ENCODE results near the gene SHH.

Gene SHH

GRCh38 chr7:155766386-155766785, 45.9 kb downstream of the SHH start (continued):
- no peak for TF ChIP-seq ZNF548 (tag by site-specific recombination; IDR thresholded peaks at IDR 0.05)
- TF ChIP-seq TCF7L2 (IDR thresholded peaks at IDR 0.05; ENCODE audit: borderline replicate concordance, low read depth, low read length): no peak
- no peak for TF ChIP-seq ZEB2 (tag by site-specific recombination; IDR thresholded peaks at IDR 0.05)
- no peak for TF ChIP-seq ZNF76 (tag by site-specific recombination; IDR thresholded peaks at IDR 0.05; ENCODE audit: borderline replicate concordance, low read depth)
- no peak for TF ChIP-seq ZNF292 (tag by site-specific recombination; IDR thresholded peaks at IDR 0.05; ENCODE audit: borderline replicate concordance, low read depth)
- no peak for TF ChIP-seq ZBTB10 (tag by site-specific recombination; IDR thresholded peaks at IDR 0.05)
- TF ChIP-seq ZNF555 (tag by site-specific recombination; conservative IDR thresholded peaks at IDR 0.05): no peak
- TF ChIP-seq ZNF600 (tag by site-specific recombination; IDR thresholded peaks at IDR 0.05): no peak
- TF ChIP-seq ZNF585B (tag by site-specific recombination; IDR thresholded peaks at IDR 0.05): no peak
- TF ChIP-seq ZFP41 (tag by site-specific recombination; IDR thresholded peaks at IDR 0.05; ENCODE audit: borderline replicate concordance): no peak
- TF ChIP-seq ZNF677 (tag by site-specific recombination; IDR thresholded peaks at IDR 0.05): no peak
- no peak for TF ChIP-seq ZSCAN5A (tag by site-specific recombination; IDR thresholded peaks at IDR 0.05)
- TF ChIP-seq ZNF280C (tag by site-specific recombination; IDR thresholded peaks at IDR 0.05): no peak
- no peak for TF ChIP-seq BCL6B (tag by site-specific recombination; IDR thresholded peaks at IDR 0.05)

GRCh38 chr7:155765458-155765857, 46.8 kb downstream of the SHH start:
- Histone ChIP-seq H3K27ac (ENCODE audit: extremely low read depth, low read depth, low read length) (no peak overlapping the region), H3K4me1 (ENCODE audit: control insufficient read depth, insufficient read depth, low read length) (no peaks in the 10 kb centered on the region), H3K36me3 (ENCODE audit: control insufficient read depth in 2 of 2, insufficient read depth in 1 of 2, low read length in 2 of 2) (peaks cover 0 to 84% of the 10 kb centered on the region in 2 experiments; a peak in 1 of 3 replicates), H3K4me3 (ENCODE audit: low read depth, low read length) (no peak overlapping the region), H3K9me3 (ENCODE audit: control insufficient read depth, insufficient read depth, low read depth, low read length) (no peaks in the 10 kb centered on the region)
- TF ChIP-seq KLF8 (tag by site-specific recombination; IDR thresholded peaks at IDR 0.05): no peak
- no peak for TF ChIP-seq ZNF785 (tag by site-specific recombination; IDR thresholded peaks at IDR 0.05)
- TF ChIP-seq PRDM1 (tag by site-specific recombination; IDR thresholded peaks at IDR 0.05): peak; percentile 92
- ChIA-PET CTCF (interaction anchor here (0.8 to 1.2 kb wide), 3 partner anchors 8 to 838 kb away, joined by 3 to 5 read pairs (median 3); no protein-coding TSS in a partner anchor), POLR2A (no interaction called here)

GRCh38 chr7:155764438-155764793, 47.8 kb downstream of the SHH start:
- ChIA-PET CTCF (no interaction called here), POLR2A (no interaction called here)
- Histone ChIP-seq H3K4me3 (ENCODE audit: low read depth, low read length) (no peak overlapping the region), H3K9me3 (ENCODE audit: control insufficient read depth, insufficient read depth, low read depth, low read length) (no peaks in the 10 kb centered on the region), H3K27ac (ENCODE audit: extremely low read depth, low read depth, low read length) (no peak overlapping the region), H3K36me3 (ENCODE audit: control insufficient read depth in 2 of 2, insufficient read depth in 1 of 2, low read length in 2 of 2) (peaks cover 0 to 84% of the 10 kb centered on the region in 2 experiments; a peak in 1 of 3 replicates), H3K4me1 (ENCODE audit: control insufficient read depth, insufficient read depth, low read length) (no peaks in the 10 kb centered on the region)
- no peak for TF ChIP-seq SP3 (tag by site-specific recombination; IDR thresholded peaks at IDR 0.05)
- TF ChIP-seq SALL2 (tag by site-specific recombination; IDR thresholded peaks at IDR 0.05; ENCODE audit: borderline replicate concordance): no peak
- peak; percentile 22; the same call in 1 of the 2 replicates for TF ChIP-seq SCRT2 (tag by site-specific recombination; IDR thresholded peaks at IDR 0.05)
- no peak for TF ChIP-seq ZNF704 (tag by site-specific recombination; IDR thresholded peaks at IDR 0.05)
